GM19043 (cell line): ENCODE results near the gene SHISA6.

Experiments
- ATAC-seq: cut with Tn5 transposase; IDR thresholded peaks from one replicate; pipeline ENCODE4 v1.9.1; 2021; ENCODE audit warnings: low read depth; ENCODE audit not compliant: unreplicated experiment

SHISA6 gene

GRCh38 chr17:11340803-11341202 is 99.8 kb downstream of the SHISA6 start:
- ATAC-seq: no peak

GRCh38 chr17:11342138-11342537 is 101.1 kb downstream of the SHISA6 start:
- ATAC-seq: no peak

- ATAC-seq: no peak
Measured at GRCh38 chr17:11349106-11349505, 108.1 kb downstream of the SHISA6 start.

- ATAC-seq: no peak
Measured at GRCh38 chr17:11351479-11351878, 110.5 kb downstream of the SHISA6 start.

- ATAC-seq: no peak
Measured at GRCh38 chr17:11353601-11354000, 112.6 kb downstream of the SHISA6 start.

- no peak for ATAC-seq
Measured at GRCh38 chr17:11356371-11356770, 115.4 kb downstream of the SHISA6 start.

- no peak for ATAC-seq
Measured at GRCh38 chr17:11363565-11364117, 122.6 kb downstream of the SHISA6 start.

- ATAC-seq: no peak
Measured at GRCh38 chr17:11366272-11366850, 125.3 kb downstream of the SHISA6 start.

GRCh38 chr17:11369575-11369974 is 128.6 kb downstream of the SHISA6 start:
- no peak for ATAC-seq

GRCh38 chr17:11372692-11373091 is 131.7 kb downstream of the SHISA6 start:
- no peak for ATAC-seq

- ATAC-seq: no peak
Measured at GRCh38 chr17:11378506-11378905, 137.5 kb downstream of the SHISA6 start.

GRCh38 chr17:11380761-11381160 is 139.7 kb downstream of the SHISA6 start:
- no peak for ATAC-seq

GRCh38 chr17:11383157-11383556 is 142.1 kb downstream of the SHISA6 start:
- no peak for ATAC-seq

GRCh38 chr17:11384131-11384530 is 143.1 kb downstream of the SHISA6 start:
- no peak for ATAC-seq

GRCh38 chr17:11387610-11388009 is 146.6 kb downstream of the SHISA6 start:
- no peak for ATAC-seq

- no peak for ATAC-seq
Measured at GRCh38 chr17:11388054-11388453, 147.0 kb downstream of the SHISA6 start.

- no peak for ATAC-seq
Measured at GRCh38 chr17:11389583-11389982, 148.6 kb downstream of the SHISA6 start.

GRCh38 chr17:11391134-11391533 is 150.1 kb downstream of the SHISA6 start:
- no peak for ATAC-seq

GRCh38 chr17:11404431-11405276 is 163.6 kb downstream of the SHISA6 start:
- no peak for ATAC-seq

- no peak for ATAC-seq
Measured at GRCh38 chr17:11406716-11407115, 165.7 kb downstream of the SHISA6 start.

- ATAC-seq: no peak
Measured at GRCh38 chr17:11412654-11413053, 171.6 kb downstream of the SHISA6 start.

- no peak for ATAC-seq
Measured at GRCh38 chr17:11418342-11418741, 177.3 kb downstream of the SHISA6 start.
